ENCODE data around the gene DUOXA1.

- TF ChIP-seq, protein P1, sequence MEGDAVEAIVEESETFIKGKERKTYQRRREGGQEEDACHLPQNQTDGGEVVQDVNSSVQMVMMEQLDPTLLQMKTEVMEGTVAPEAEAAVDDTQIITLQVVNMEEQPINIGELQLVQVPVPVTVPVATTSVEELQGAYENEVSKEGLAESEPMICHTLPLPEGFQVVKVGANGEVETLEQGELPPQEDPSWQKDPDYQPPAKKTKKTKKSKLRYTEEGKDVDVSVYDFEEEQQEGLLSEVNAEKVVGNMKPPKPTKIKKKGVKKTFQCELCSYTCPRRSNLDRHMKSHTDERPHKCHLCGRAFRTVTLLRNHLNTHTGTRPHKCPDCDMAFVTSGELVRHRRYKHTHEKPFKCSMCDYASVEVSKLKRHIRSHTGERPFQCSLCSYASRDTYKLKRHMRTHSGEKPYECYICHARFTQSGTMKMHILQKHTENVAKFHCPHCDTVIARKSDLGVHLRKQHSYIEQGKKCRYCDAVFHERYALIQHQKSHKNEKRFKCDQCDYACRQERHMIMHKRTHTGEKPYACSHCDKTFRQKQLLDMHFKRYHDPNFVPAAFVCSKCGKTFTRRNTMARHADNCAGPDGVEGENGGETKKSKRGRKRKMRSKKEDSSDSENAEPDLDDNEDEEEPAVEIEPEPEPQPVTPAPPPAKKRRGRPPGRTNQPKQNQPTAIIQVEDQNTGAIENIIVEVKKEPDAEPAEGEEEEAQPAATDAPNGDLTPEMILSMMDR (conservative IDR thresholded peaks at IDR 0.05; ENCODE audit: low read depth, low read length) = no peak
- TF ChIP-seq EZH2phosphoT487 (IDR thresholded peaks at IDR 0.05; ENCODE audit: borderline replicate concordance, low read length) (no peak), EZH2 (IDR thresholded peaks at IDR 0.05; ENCODE audit: low read length, unreplicated experiment) (no peak)
Measured at GRCh38 chr15:45088801-45089711, 40.6 kb downstream of the DUOXA1 start.

Data from PC-3 (cell line).